ENCODE measurements around the gene SNAPC4.

SNAPC4 gene

GRCh38 chr9:136434580-136435169 is 34.7 kb upstream of the SNAPC4 start:
- TF ChIP-seq ZBTB7A (IDR thresholded peaks at IDR 0.05; ENCODE audit: low read depth) (no peak), TAF1 (IDR thresholded peaks at IDR 0.05; ENCODE audit: low read depth) (no peak), CEBPB (IDR thresholded peaks at IDR 0.05) (no peak), YY1 (IDR thresholded peaks at IDR 0.05; ENCODE audit: low read depth) (no peak), RAD21 (IDR thresholded peaks at IDR 0.05; ENCODE audit: low read depth) (no peak)

- no peak for TF ChIP-seq EGR1 (IDR thresholded peaks at IDR 0.05)
- no peak for TF ChIP-seq RAD21 (IDR thresholded peaks at IDR 0.05; ENCODE audit: low read depth)
- TF ChIP-seq CREB1 (IDR thresholded peaks at IDR 0.05; ENCODE audit: low read depth): no peak
- no peak for TF ChIP-seq TCF12 (IDR thresholded peaks at IDR 0.05; ENCODE audit: low read depth)
- TF ChIP-seq ZBTB7A (IDR thresholded peaks at IDR 0.05; ENCODE audit: low read depth): no peak
- TF ChIP-seq MAX (IDR thresholded peaks at IDR 0.05): no peak
- no peak for TF ChIP-seq YY1 (IDR thresholded peaks at IDR 0.05; ENCODE audit: low read depth)
- TF ChIP-seq NFIC (IDR thresholded peaks at IDR 0.05): no peak
- TF ChIP-seq TEAD4 (IDR thresholded peaks at IDR 0.05): no peak
- TF ChIP-seq TAF1 (IDR thresholded peaks at IDR 0.05; ENCODE audit: low read depth): no peak
- no peak for TF ChIP-seq REST (IDR thresholded peaks at IDR 0.05; ENCODE audit: low read depth)
- no peak for TF ChIP-seq EP300 (IDR thresholded peaks at IDR 0.05; ENCODE audit: borderline replicate concordance)
- TF ChIP-seq USF1 (IDR thresholded peaks at IDR 0.05): no peak
- no peak for TF ChIP-seq FOXM1 (IDR thresholded peaks at IDR 0.05; ENCODE audit: borderline replicate concordance, low read depth)
- no peak for TF ChIP-seq CEBPB (IDR thresholded peaks at IDR 0.05)
Observed at GRCh38 chr9:136433849-136434579, 34.0 kb upstream of the SNAPC4 start.

GRCh38 chr9:136433043-136433715 is 33.2 kb upstream of the SNAPC4 start:
- TF ChIP-seq EGR1 (IDR thresholded peaks at IDR 0.05): peak; percentile 31; the same call in 1 of the 2 replicates
- no peak for TF ChIP-seq CEBPB (IDR thresholded peaks at IDR 0.05)

GRCh38 chr9:136432591-136432990 is 32.6 kb upstream of the SNAPC4 start:
- TF ChIP-seq TCF12 (IDR thresholded peaks at IDR 0.05; ENCODE audit: low read depth) (no peak), MAX (IDR thresholded peaks at IDR 0.05) (no peak), NFIC (IDR thresholded peaks at IDR 0.05) (no peak), EP300 (IDR thresholded peaks at IDR 0.05; ENCODE audit: borderline replicate concordance) (no peak), TAF1 (IDR thresholded peaks at IDR 0.05; ENCODE audit: low read depth) (no peak), FOXM1 (IDR thresholded peaks at IDR 0.05; ENCODE audit: borderline replicate concordance, low read depth) (no peak), YY1 (IDR thresholded peaks at IDR 0.05; ENCODE audit: low read depth) (no peak), USF1 (IDR thresholded peaks at IDR 0.05) (no peak), REST (IDR thresholded peaks at IDR 0.05; ENCODE audit: low read depth) (no peak)

- no peak for TF ChIP-seq USF1 (IDR thresholded peaks at IDR 0.05)
- no peak for TF ChIP-seq CREB1 (IDR thresholded peaks at IDR 0.05; ENCODE audit: low read depth)
- no peak for TF ChIP-seq YY1 (IDR thresholded peaks at IDR 0.05; ENCODE audit: low read depth)
- no peak for TF ChIP-seq NFIC (IDR thresholded peaks at IDR 0.05)
- TF ChIP-seq TEAD4 (IDR thresholded peaks at IDR 0.05): no peak
- TF ChIP-seq CEBPB (IDR thresholded peaks at IDR 0.05): no peak
- TF ChIP-seq ZBTB7A (IDR thresholded peaks at IDR 0.05; ENCODE audit: low read depth): no peak
- TF ChIP-seq RAD21 (IDR thresholded peaks at IDR 0.05; ENCODE audit: low read depth): no peak
- no peak for TF ChIP-seq EP300 (IDR thresholded peaks at IDR 0.05; ENCODE audit: borderline replicate concordance)
- TF ChIP-seq FOXM1 (IDR thresholded peaks at IDR 0.05; ENCODE audit: borderline replicate concordance, low read depth): no peak
Observed at GRCh38 chr9:136431782-136432350, 31.9 kb upstream of the SNAPC4 start.
